ENCODE measurements around the gene RRP1B.

RRP1B gene

GRCh38 chr21:43658088-43658741 lies 1.1 kb upstream of the RRP1B start:
- H3K4me3 ChIP-seq (ENCODE audit: low read depth, low read length): no peak overlapping the region

DNA sequence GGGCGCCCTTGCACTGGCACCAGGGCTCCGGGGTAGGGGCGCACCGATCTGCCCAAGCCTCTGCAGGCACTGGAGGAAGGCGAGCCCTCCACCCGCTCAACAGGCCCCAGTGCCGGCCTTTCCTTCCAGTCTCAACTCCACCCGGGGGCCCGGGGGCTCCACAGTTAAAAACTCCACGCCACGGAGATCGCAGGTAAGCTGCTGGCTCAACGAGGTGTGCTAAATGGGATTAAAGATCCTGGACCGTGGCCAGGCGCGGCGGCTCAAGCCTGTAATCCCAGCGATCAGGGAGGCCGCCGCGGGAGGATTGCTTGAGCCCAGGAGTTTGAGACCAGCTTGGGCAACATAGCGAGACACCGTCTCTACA lies 608 bp upstream of the RRP1B start:
- peak overlapping the region; percentile 96 for H3K4me3 ChIP-seq (ENCODE audit: low read depth, low read length)
- no peak for TF ChIP-seq CTCF (IDR thresholded peaks at IDR 0.05; ENCODE audit: control insufficient read depth, extremely low read depth, insufficient read depth)
- DNase-seq (ENCODE audit: low read depth): no peak

More at GRCh38 chr21:43658088-43658741, 1.1 kb upstream of the RRP1B start:
- DNase-seq (ENCODE audit: low read depth): no peak
- no peak for TF ChIP-seq CTCF (IDR thresholded peaks at IDR 0.05; ENCODE audit: control insufficient read depth, extremely low read depth, insufficient read depth)

DNA sequence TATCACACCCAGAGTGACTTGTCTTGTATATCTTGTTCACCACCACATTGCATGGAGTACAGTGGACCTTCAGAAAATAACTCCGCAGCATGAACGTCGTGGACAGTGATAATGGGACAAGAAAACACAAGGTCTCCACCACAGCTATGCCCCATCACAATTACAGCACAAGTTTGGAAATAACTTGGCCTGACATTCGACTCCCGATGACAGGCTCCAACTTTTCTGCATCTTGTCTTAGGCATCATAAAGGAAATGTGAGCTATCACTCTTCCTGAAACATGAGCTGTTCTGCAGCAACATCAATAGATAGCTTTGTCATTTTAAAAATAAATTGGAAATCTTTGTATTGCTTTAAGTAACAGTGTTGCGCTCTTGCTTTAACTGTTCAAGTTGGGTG lies 2.9 kb downstream of the RRP1B start:
- TF ChIP-seq CTCF (IDR thresholded peaks at IDR 0.05; ENCODE audit: control insufficient read depth, extremely low read depth, insufficient read depth): no peak
- DNase-seq (ENCODE audit: low read depth): no peak
- no peak overlapping the region for H3K4me3 ChIP-seq (ENCODE audit: low read depth, low read length)

GRCh38 chr21:43663033-43663432 lies 3.7 kb downstream of the RRP1B start:
- TF ChIP-seq CTCF (IDR thresholded peaks at IDR 0.05; ENCODE audit: control insufficient read depth, extremely low read depth, insufficient read depth): no peak
- H3K4me3 ChIP-seq (ENCODE audit: low read depth, low read length): no peak overlapping the region
- no peak for DNase-seq (ENCODE audit: low read depth)

DNA sequence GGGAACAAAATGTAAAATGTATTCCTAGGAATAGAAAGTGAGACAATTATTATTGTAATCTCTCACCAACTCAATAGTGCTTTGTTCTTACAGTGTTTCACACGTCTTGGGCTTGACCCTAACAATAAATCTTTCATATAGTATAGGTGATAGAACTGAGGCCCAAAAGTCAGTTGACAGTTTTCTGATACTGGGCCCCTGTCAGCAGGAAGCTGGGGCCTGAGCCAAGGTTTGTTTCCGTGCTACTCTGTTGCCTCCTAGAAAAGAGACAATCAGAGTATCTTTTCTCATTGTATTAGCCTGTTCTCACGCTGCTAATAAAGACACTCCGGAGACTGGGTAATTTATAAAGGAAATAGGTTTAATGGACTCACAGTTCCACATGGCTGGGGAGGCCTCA lies 5.0 kb downstream of the RRP1B start:
- no peak for TF ChIP-seq CTCF (IDR thresholded peaks at IDR 0.05; ENCODE audit: control insufficient read depth, extremely low read depth, insufficient read depth)
- DNase-seq (ENCODE audit: low read depth): no peak
- no peak overlapping the region for H3K4me3 ChIP-seq (ENCODE audit: low read depth, low read length)

DNA sequence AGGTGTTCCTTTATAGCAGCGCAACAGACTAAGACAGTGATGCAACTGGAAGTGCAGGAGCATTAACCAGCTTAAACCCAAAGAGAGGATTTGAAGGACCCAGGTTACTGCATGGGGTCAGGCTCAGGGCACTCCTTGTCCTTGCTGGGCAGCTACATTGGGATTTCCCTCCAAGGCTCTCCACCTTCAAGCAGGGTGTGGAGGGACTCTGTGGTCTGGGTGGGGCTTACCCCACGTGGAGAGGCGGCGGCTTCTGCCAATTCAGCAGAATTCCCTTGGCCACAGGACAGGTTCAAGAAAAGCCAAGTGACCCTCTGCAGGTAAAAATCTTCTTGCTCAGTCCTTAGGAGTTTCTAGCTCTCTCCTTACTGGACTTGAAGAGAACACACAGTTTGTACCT lies 6.5 kb downstream of the RRP1B start:
- H3K4me3 ChIP-seq (ENCODE audit: low read depth, low read length): no peak overlapping the region
- DNase-seq (ENCODE audit: low read depth): no peak
- no peak for TF ChIP-seq CTCF (IDR thresholded peaks at IDR 0.05; ENCODE audit: control insufficient read depth, extremely low read depth, insufficient read depth)
